GM06990 (cell line): Measurements from ENCODE around the gene B3GAT1.

ENCODE experiments used
- DNase-seq: peaks from one replicate; pipeline ENCODE4 v3.0.0-alpha.2; 2011; ENCODE audit not compliant: insufficient read length; ENCODE audit errors: extremely low read depth
- H3K27me3 ChIP-seq: replicated peaks from 2 replicates; pipeline ENCODE4 v1.6.0; 2011; ENCODE audit warnings: low read length; ENCODE audit not compliant: control insufficient read depth, insufficient read depth
- H3K36me3 ChIP-seq: 2 replicates; pipeline ENCODE4 v1.5.1; 2011; ENCODE audit warnings: low read length; ENCODE audit not compliant: control insufficient read depth, insufficient read depth
- H3K4me3 ChIP-seq: replicated peaks from 2 replicates; pipeline ENCODE4 v1.5.1; 2011; ENCODE audit warnings: low read depth, mild to moderate bottlenecking, control low read depth, low read length
- TF ChIP-seq, protein P1 (sequence below): IDR thresholded peaks from 2 replicates; pipeline ENCODE4 v1.5.1; 2011; ENCODE audit warnings: low read length, control low read depth, mild to moderate bottlenecking, inconsistent platforms; ENCODE audit not compliant: insufficient read depth, poor library complexity, severe bottlenecking

B3GAT1 gene

DNA sequence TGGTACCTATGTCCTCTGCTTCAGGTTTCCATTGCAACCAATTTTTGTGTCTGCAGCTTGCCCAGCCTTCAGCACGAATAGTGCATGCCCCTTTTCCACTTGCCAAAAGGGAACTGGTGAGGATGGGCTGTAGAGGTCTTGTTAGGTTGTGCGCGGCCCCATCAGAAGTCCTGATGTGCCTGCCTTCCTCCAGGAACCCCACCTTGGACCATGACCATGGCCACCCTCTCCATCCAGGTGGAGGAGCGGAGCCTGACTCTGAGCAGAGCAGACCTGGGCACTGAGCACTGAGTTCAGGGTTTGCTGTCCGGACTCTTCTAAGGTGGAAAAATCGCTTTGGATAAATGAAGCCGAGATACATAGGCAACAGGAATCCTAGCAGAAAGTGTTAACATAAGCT, 73.4 kb downstream of the B3GAT1 start:
- TF ChIP-seq, protein P1, sequence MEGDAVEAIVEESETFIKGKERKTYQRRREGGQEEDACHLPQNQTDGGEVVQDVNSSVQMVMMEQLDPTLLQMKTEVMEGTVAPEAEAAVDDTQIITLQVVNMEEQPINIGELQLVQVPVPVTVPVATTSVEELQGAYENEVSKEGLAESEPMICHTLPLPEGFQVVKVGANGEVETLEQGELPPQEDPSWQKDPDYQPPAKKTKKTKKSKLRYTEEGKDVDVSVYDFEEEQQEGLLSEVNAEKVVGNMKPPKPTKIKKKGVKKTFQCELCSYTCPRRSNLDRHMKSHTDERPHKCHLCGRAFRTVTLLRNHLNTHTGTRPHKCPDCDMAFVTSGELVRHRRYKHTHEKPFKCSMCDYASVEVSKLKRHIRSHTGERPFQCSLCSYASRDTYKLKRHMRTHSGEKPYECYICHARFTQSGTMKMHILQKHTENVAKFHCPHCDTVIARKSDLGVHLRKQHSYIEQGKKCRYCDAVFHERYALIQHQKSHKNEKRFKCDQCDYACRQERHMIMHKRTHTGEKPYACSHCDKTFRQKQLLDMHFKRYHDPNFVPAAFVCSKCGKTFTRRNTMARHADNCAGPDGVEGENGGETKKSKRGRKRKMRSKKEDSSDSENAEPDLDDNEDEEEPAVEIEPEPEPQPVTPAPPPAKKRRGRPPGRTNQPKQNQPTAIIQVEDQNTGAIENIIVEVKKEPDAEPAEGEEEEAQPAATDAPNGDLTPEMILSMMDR = no peak
- H3K36me3 ChIP-seq = no peaks in the 10 kb centered on the region
- H3K27me3 ChIP-seq = no peaks in the 10 kb centered on the region
- no peak for DNase-seq
- no peak overlapping the region for H3K4me3 ChIP-seq

DNA sequence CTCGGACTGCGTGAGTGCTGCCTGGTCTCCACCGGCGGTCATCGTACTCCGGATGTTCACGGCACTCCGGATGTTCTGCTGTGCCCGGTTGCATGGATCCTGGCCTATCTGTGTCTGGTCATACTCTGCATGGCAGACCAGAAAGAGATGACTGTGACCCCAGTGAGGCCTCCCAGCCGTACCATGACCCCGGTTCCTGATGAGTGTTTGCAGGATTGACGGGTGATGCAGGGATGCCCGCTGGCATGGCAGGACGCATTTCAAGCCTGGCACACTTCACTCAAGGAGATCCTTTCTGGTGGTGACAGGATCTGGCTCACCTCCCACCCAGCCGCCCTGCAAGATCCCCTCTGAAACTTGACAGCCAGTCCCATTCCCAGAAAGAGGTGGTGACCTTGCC, 74.0 kb downstream of the B3GAT1 start:
- DNase-seq = no peak
- TF ChIP-seq, protein P1 = no peak
- no peak overlapping the region for H3K4me3 ChIP-seq

DNA sequence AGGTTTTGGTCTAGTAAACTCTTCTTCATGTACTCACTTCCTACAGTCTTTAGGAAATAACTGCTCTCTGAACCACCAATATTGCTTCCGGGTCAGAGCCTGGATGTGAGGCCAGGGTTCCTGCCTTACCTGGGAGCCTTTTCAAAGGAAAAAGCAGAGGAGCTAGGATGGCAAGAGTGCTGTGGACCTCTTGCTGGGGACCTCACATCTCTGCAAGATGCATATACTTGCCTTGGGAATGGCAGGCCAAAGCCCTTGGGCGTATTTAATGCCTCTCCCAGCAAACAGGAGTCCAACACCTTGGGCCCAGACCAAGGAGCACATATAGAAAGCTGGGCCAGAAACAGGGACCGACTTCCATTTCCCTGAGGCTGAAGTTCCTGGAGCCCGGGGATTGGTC, 75.0 kb downstream of the B3GAT1 start:
- DNase-seq = no peak
- TF ChIP-seq, protein P1 = no peak
- H3K36me3 ChIP-seq = no peaks in the 10 kb centered on the region
- no peaks in the 10 kb centered on the region; the same call in 1 of the 2 replicates for H3K27me3 ChIP-seq
- H3K4me3 ChIP-seq = no peak overlapping the region

More for the DNA sequence above, 74.0 kb downstream of the B3GAT1 start:
- H3K27me3 ChIP-seq = no peaks in the 10 kb centered on the region; the same call in 1 of the 2 replicates
- H3K36me3 ChIP-seq = no peaks in the 10 kb centered on the region

DNA sequence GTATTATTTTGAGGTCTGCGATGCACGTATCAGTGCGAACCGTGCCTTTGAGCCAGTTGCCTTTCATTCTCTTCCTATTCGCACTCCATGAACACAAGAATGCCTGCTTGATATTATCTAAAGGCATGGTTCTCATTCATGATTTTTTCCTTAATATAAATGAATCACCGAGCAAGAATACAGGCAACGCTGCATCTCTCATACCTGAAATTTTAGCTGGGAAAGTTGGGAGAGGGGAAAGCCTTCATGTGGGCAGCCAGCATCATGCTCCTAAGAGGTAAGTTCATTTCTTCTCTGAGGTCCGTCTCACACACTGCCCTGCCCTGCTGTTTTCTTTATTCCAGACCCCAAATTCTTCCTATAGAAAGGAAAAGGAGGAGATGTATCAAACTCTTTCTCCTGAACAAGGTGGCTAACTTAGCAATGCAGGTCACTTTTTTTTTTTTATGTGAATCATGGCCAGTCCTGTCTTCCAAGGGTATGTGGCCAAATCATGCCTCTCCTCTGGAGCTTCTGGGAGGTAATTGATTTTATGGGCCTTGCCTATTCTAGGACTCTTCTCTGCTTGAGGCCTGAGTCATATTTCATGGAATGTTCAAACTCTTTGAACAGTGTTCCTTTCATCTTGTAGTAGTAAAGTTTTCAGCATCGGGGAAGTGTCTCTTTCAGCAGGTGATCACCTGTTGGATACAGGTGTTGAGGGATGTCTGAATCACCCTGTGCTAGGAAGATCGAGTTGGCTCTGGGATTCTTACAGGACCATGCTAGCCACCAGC, 77.1 kb downstream of the B3GAT1 start:
- no peak for DNase-seq
- TF ChIP-seq, protein P1 = no peak
- no peak overlapping the region for H3K4me3 ChIP-seq
- H3K36me3 ChIP-seq = no peaks in the 10 kb centered on the region
- no peaks in the 10 kb centered on the region; the same call in 1 of the 2 replicates for H3K27me3 ChIP-seq

DNA sequence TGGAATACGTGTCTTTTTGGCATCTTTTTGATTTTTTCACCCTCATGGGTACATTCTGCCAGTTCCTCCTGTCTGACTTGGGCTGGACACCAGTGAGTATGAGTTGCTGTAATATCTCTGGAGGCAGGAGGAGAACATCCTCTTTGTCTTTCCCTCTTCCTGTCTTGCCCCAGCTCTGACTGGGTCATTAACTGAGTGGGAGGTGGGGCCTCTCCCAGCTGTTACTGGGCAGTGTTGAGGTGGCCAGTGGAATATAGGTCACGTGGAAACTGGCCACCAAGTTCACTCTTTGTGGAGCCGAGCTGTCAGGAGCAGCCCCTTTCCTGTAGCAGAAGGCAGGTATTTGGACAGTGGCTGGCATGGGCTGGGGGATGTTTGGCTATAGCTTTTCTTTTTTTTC, 78.1 kb downstream of the B3GAT1 start:
- H3K4me3 ChIP-seq = no peak overlapping the region
- TF ChIP-seq, protein P1 = no peak
- DNase-seq = no peak
- H3K36me3 ChIP-seq = no peaks in the 10 kb centered on the region
- H3K27me3 ChIP-seq = no peaks in the 10 kb centered on the region; the same call in 1 of the 2 replicates
